IMR-90 (cell line): ENCODE measurements around the gene LAMTOR1. TPM values are rescaled to one million over a fixed set of nuclear protein-coding genes. Genes with fewer than 3 reads are reported as not detected.

ENCODE experiments used
- ATAC-seq: fragments of 200-7000 bp; cut with Tn5 transposase; 2 replicates; pipeline ENCODE4 v1.9.1; 2020; ENCODE audit warnings: low read depth, mild to moderate bottlenecking, moderate library complexity
- BruUV-seq: library from RNA; stranded (reverse); fragments of 400-500 nt; replicated peaks from 2 replicates; lab custom pipeline; 2021; lab: Mats Ljungman, UMichigan
- CTCF ChIA-PET: fragments of 300-600 bp; formaldehyde crosslinking; extraction: SDS; loops from one replicate; lab custom pipeline; 2021; ENCODE audit warnings: antibody characterized with exemption; lab: Yijun Ruan, JAX
- POLR2A ChIA-PET: fragments of 300-600 bp; sonication (Branson Sonifier 250); formaldehyde crosslinking; loops from one replicate; lab custom pipeline; 2022; ENCODE audit warnings: antibody characterized with exemption; ENCODE audit not compliant: unreplicated experiment; lab: Charles Lee
- DNase-seq: peaks from one replicate; pipeline ENCODE4 v3.0.0; 2013
- H2AFZ ChIP-seq: replicated peaks from 2 replicates; pipeline ENCODE3; 2013; ENCODE audit warnings: low read length, mild to moderate bottlenecking; ENCODE audit not compliant: poor library complexity
- H2AK5ac ChIP-seq: 2 replicates; pipeline ENCODE4 v1.6.1; 2013; ENCODE audit warnings: low read depth, low read length, inconsistent platforms
- H2AK9ac ChIP-seq: replicated peaks from 2 replicates; pipeline ENCODE3; 2013; ENCODE audit warnings: mild to moderate bottlenecking, low read depth, low read length, moderate library complexity; ENCODE audit not compliant: poor library complexity
- H2BK120ac ChIP-seq: 2 replicates; pipeline ENCODE4 v1.6.1; 2013; ENCODE audit warnings: low read depth, low read length, inconsistent platforms
- H2BK15ac ChIP-seq: 3 replicates; pipeline ENCODE4 v1.6.1; 2013; ENCODE audit warnings: low read depth, low read length, inconsistent platforms
- H2BK20ac ChIP-seq: 2 replicates; pipeline ENCODE4 v1.6.1; 2013; ENCODE audit warnings: low read depth, mild to moderate bottlenecking, inconsistent platforms, low read length, moderate library complexity
- H2BK5ac ChIP-seq: 2 replicates; pipeline ENCODE4 v1.6.1; 2013; ENCODE audit warnings: mild to moderate bottlenecking, low read depth, low read length, inconsistent platforms; ENCODE audit not compliant: poor library complexity, severe bottlenecking
- H3K14ac ChIP-seq: replicated peaks from 2 replicates; pipeline ENCODE4 v1.6.1; 2013; ENCODE audit warnings: low read depth, low read length, inconsistent platforms
- H3K18ac ChIP-seq: 2 replicates; pipeline ENCODE4 v1.6.1; 2013; ENCODE audit warnings: low read depth, low read length, control low read depth
- H3K23ac ChIP-seq: 2 replicates; pipeline ENCODE4 v1.6.1; 2013; ENCODE audit warnings: low read depth, low read length, inconsistent platforms
- H3K27ac ChIP-seq: 2 replicates; pipeline ENCODE4 v1.5.1; 2013; ENCODE audit warnings: mild to moderate bottlenecking, control low read depth, low read length; ENCODE audit not compliant: insufficient read depth
- H3K27me3 ChIP-seq: 2 replicates; pipeline ENCODE4 v1.6.1; 2013; ENCODE audit warnings: low read length; ENCODE audit not compliant: control insufficient read depth, insufficient read depth
- H3K36me3 ChIP-seq: 2 replicates; pipeline ENCODE4 v1.6.1; 2013; ENCODE audit warnings: low read length, mixed read lengths; ENCODE audit not compliant: control insufficient read depth, insufficient read depth
- H3K4ac ChIP-seq: 2 replicates; pipeline ENCODE4 v1.6.1; 2013; ENCODE audit warnings: low read depth, low read length, inconsistent platforms
- H3K4me1 ChIP-seq: 2 replicates; pipeline ENCODE4 v1.6.1; 2013; ENCODE audit warnings: low read length, mixed read lengths; ENCODE audit not compliant: control insufficient read depth, insufficient read depth
- H3K4me2 ChIP-seq: 2 replicates; pipeline ENCODE4 v1.6.1; 2013; ENCODE audit warnings: low read depth, mild to moderate bottlenecking, control low read depth, low read length, moderate library complexity
- H3K4me3 ChIP-seq: 2 replicates; pipeline ENCODE4 v1.5.1; 2013; ENCODE audit warnings: low read depth, mild to moderate bottlenecking, control low read depth, low read length, moderate library complexity; ENCODE audit not compliant: insufficient read depth
- H3K56ac ChIP-seq: 2 replicates; pipeline ENCODE4 v1.6.1; 2013; ENCODE audit warnings: low read length, inconsistent platforms; ENCODE audit not compliant: insufficient read depth; ENCODE audit errors: extremely low read depth
- H3K79me1 ChIP-seq, 2 experiments: 2 replicates each; pipeline ENCODE4 v1.6.1; 2013; ENCODE audit warnings: low read length in 2 of 2, inconsistent platforms in 1 of 2, low read depth in 1 of 2
- H3K9ac ChIP-seq: 2 replicates; pipeline ENCODE4 v1.6.1; 2013; ENCODE audit warnings: low read depth, low read length, control low read depth
- H3K9me1 ChIP-seq: 2 replicates; pipeline ENCODE4 v1.6.1; 2013; ENCODE audit warnings: low read length, inconsistent platforms; ENCODE audit not compliant: insufficient read depth
- H3K9me3 ChIP-seq: 2 replicates; pipeline ENCODE4 v1.6.1; 2013; ENCODE audit warnings: low read length; ENCODE audit not compliant: control insufficient read depth, insufficient read depth
- H4K20me1 ChIP-seq: 2 replicates; pipeline ENCODE4 v1.6.1; 2013; ENCODE audit warnings: low read length, inconsistent platforms; ENCODE audit not compliant: insufficient read depth
- H4K5ac ChIP-seq: 2 replicates; pipeline ENCODE4 v1.6.1; 2013; ENCODE audit warnings: mild to moderate bottlenecking, low read depth, low read length, control low read depth
- H4K8ac ChIP-seq, 2 experiments: 2 replicates each; pipeline ENCODE4 v1.6.1; 2013; ENCODE audit warnings: low read depth in 2 of 2, low read length in 2 of 2, control low read depth in 1 of 2, inconsistent platforms in 1 of 2
- H4K91ac ChIP-seq: 2 replicates; pipeline ENCODE4 v1.6.1; 2013; ENCODE audit warnings: low read depth, low read length, inconsistent platforms; ENCODE audit not compliant: insufficient read depth
- BHLHE40 ChIP-seq: fragments of 150-350 bp; IDR thresholded peaks from 2 replicates; pipeline ENCODE4 v1.6.1; 2016; ENCODE audit warnings: mild to moderate bottlenecking, low read depth, low read length
- CEBPB ChIP-seq: IDR thresholded peaks from 2 replicates; pipeline ENCODE4 v1.6.1; 2012; ENCODE audit warnings: low read depth, low read length, improper control_type of control experiment
- CTCF ChIP-seq: conservative IDR thresholded peaks from 2 replicates; pipeline ENCODE4 v1.5.1; 2012; ENCODE audit warnings: mild to moderate bottlenecking, low read depth, low read length, improper control_type of control experiment
- ELK1 ChIP-seq: fragments of 150-350 bp; IDR thresholded peaks from 2 replicates; pipeline ENCODE4 v1.6.1; 2016; ENCODE audit warnings: low read depth, mild to moderate bottlenecking, low read length, moderate library complexity, borderline replicate concordance
- FOS ChIP-seq: fragments of 150-350 bp; IDR thresholded peaks from 2 replicates; pipeline ENCODE4 v1.6.1; 2016; ENCODE audit warnings: low read depth, low read length
- MXI1 ChIP-seq: IDR thresholded peaks from 2 replicates; pipeline ENCODE4 v1.6.1; 2012; ENCODE audit warnings: low read depth, mild to moderate bottlenecking, low read length, moderate library complexity, borderline replicate concordance
- POLR2A ChIP-seq: IDR thresholded peaks from 2 replicates; pipeline ENCODE4 v1.6.1; 2012; ENCODE audit warnings: mild to moderate bottlenecking, low read depth, low read length
- RCOR1 ChIP-seq: IDR thresholded peaks from 2 replicates; pipeline ENCODE4 v1.6.1; 2012; ENCODE audit warnings: mild to moderate bottlenecking, low read length, improper control_type of control experiment; ENCODE audit not compliant: insufficient replicate concordance
- RFX5 ChIP-seq: IDR thresholded peaks from 2 replicates; pipeline ENCODE4 v1.8.0; 2012; ENCODE audit warnings: low read depth, mild to moderate bottlenecking, low read length, moderate library complexity
- WGBS, 2 experiments: methylation state at CpG; one replicate each; pipeline versions ENCODE4 v1.1.5 to v1.1.7; 2013; ENCODE audit warnings: missing lambda C conversion rate in 2 of 2; ENCODE audit not compliant: insufficient read length in 1 of 2; ENCODE audit errors: extremely low coverage in 2 of 2; 5-methylcytosine and 5-hydroxymethylcytosine counted together
- dilution Hi-C: fragments of 300-500 bp; cut with HindIII; formaldehyde crosslinking; loops from one replicate; pipeline ENCODE4 v1.14.3; 2018; ENCODE audit warnings: low sequenced_read_pairs; ENCODE audit not compliant: unreplicated experiment
- in situ Hi-C: fragments of 300-500 bp; cut with MboI; formaldehyde crosslinking; loops from 3 replicates; pipeline ENCODE4 v1.14.3; 2019; ENCODE audit warnings: low sequenced_read_pairs, inconsistent platforms, mixed read lengths
- intact Hi-C: fragments of 100-400 bp; cut with micrococcal nuclease; formaldehyde crosslinking; loops from 2 replicates; pipeline ENCODE4 v1.10.0; 2022
- polyA plus RNA-seq, 3 experiments: library from polyadenylated mRNA; depleted of rRNA; stranded (reverse); fragments of >200 nt; gene quantifications; 2 replicates each; pipeline ENCODE4 v1.2.3, GENCODE V29; 2012; ENCODE audit warnings: low replicate concordance in 1 of 3
- total RNA-seq: library from RNA; depleted of rRNA; stranded (reverse); fragments of >200 nt; gene quantifications from 2 replicates; pipeline ENCODE4 v1.2.3, GENCODE V29; 2012

Gene LAMTOR1
- total and polyA plus RNA-seq, 2 of the 4 experiments (the other 2 are of a cell fraction) = 126 to 137 TPM

GRCh38 chr11:72102162-72102561 lies 935 bp downstream of the LAMTOR1 start:
- H4K91ac ChIP-seq = peak overlapping the region; percentile 91
- BruUV-seq = no TSS peak
- peak overlapping the region; percentile 97 for H3K23ac ChIP-seq
- peak overlapping the region; percentile 75 for H3K4me3 ChIP-seq
- peak overlapping the region; percentile 56; the same call in 1 of the 2 replicates for H2BK120ac ChIP-seq
- no peaks in the 10 kb centered on the region for H3K9me3 ChIP-seq
- CTCF ChIA-PET = interaction anchor here (2.3 kb wide), 1 partner anchor 11 kb away, joined by 10 read pairs; no protein-coding TSS in a partner anchor
- no peaks in the 10 kb centered on the region; the same call in 1 of the 2 replicates for H4K20me1 ChIP-seq
- peak overlapping the region; percentile 86 to 89 for H4K8ac ChIP-seq
- peak overlapping the region; percentile 76 for H4K5ac ChIP-seq
- peaks cover 9% of the 10 kb centered on the region for H3K4me1 ChIP-seq
- H2AK5ac ChIP-seq = peak overlapping the region; percentile 68
- WGBS, 2 experiments = 71% methylated on average over 2 of the region's 4 CpGs; no CpG with 5 or more reads in 1 of the 2 experiments
- no peaks in the 10 kb centered on the region for H3K27me3 ChIP-seq
- H3K4ac ChIP-seq = peak overlapping the region; percentile 97
- intact Hi-C loops = loop anchor here (1.0 to 5.0 kb wide), 3 partner anchors 77 to 121 kb away; no protein-coding TSS in a partner anchor
- H3K56ac ChIP-seq = peak overlapping the region; percentile 90
- peak overlapping the region; percentile 90 for H2BK5ac ChIP-seq
- H3K18ac ChIP-seq = no peak overlapping the region
- peak overlapping the region; percentile 81 for H3K14ac ChIP-seq
- peaks cover 35% of the 10 kb centered on the region for H3K9me1 ChIP-seq
- TF ChIP-seq CEBPB (no peak), RFX5 (no peak), MXI1 (no peak), ELK1 (no peak), RCOR1 (no peak), CTCF (no peak), FOS (no peak), BHLHE40 (no peak), POLR2A (no peak)
- H3K36me3 ChIP-seq = peaks cover 30% of the 10 kb centered on the region
- POLR2A ChIA-PET = interaction anchor here (1.3 kb wide), 1 partner anchor 10 kb away, joined by 4 read pairs; the partner anchor contains the start of gene ANAPC15
- dilution Hi-C loops = no loop called here
- peaks cover 34 to 62% of the 10 kb centered on the region in 2 experiments for H3K79me1 ChIP-seq
- no peak overlapping the region for H2BK20ac ChIP-seq
- H3K27ac ChIP-seq = peak overlapping the region; percentile 94
- no peak for ATAC-seq
- H3K9ac ChIP-seq = peak overlapping the region; percentile 89
- peak overlapping the region; percentile 88 for H2AK9ac ChIP-seq
- H2AFZ ChIP-seq = no peak overlapping the region
- peak overlapping the region; percentile 98 for H3K4me2 ChIP-seq
- in situ Hi-C loops = no loop called here
- peak overlapping the region; percentile 16; the same call in 2 of the 3 replicates for H2BK15ac ChIP-seq
- DNase-seq = no peak
